HG02798 (cell line): ENCODE data around the gene ASIC5.

Experiments
- ATAC-seq: cut with Tn5 transposase; IDR thresholded peaks from one replicate; pipeline ENCODE4 v1.9.1; 2021; ENCODE audit warnings: mild to moderate bottlenecking; ENCODE audit not compliant: unreplicated experiment, poor library complexity

The ASIC5 gene

GRCh38 chr4:155883895-155884294 lies 17.8 kb upstream of the ASIC5 start:
- ATAC-seq: no peak

GRCh38 chr4:155881555-155881954 lies 15.5 kb upstream of the ASIC5 start:
- peak; percentile 64 for ATAC-seq

GRCh38 chr4:155879767-155880166 lies 13.7 kb upstream of the ASIC5 start:
- no peak for ATAC-seq

- ATAC-seq: no peak
Observed at GRCh38 chr4:155878611-155879010, 12.5 kb upstream of the ASIC5 start.

- no peak for ATAC-seq
Observed at GRCh38 chr4:155877971-155878370, 11.9 kb upstream of the ASIC5 start.

- no peak for ATAC-seq
Observed at GRCh38 chr4:155875878-155876277, 9.8 kb upstream of the ASIC5 start.

GRCh38 chr4:155855897-155856296 lies 10.2 kb downstream of the ASIC5 start:
- ATAC-seq: no peak

GRCh38 chr4:155854582-155855226 lies 11.4 kb downstream of the ASIC5 start:
- ATAC-seq: peak; percentile 41

- no peak for ATAC-seq
Observed at GRCh38 chr4:155853189-155853588, 12.9 kb downstream of the ASIC5 start.

GRCh38 chr4:155849042-155849441 lies 17.0 kb downstream of the ASIC5 start:
- no peak for ATAC-seq

GRCh38 chr4:155846929-155847328 lies 19.1 kb downstream of the ASIC5 start:
- no peak for ATAC-seq

- no peak for ATAC-seq
Observed at GRCh38 chr4:155842080-155842479, 24.0 kb downstream of the ASIC5 start.

- ATAC-seq: peak; percentile 59
Observed at GRCh38 chr4:155837203-155837796, 28.8 kb downstream of the ASIC5 start.

GRCh38 chr4:155832664-155833063 lies 33.4 kb downstream of the ASIC5 start:
- ATAC-seq: no peak

GRCh38 chr4:155828628-155829027 lies 37.4 kb downstream of the ASIC5 start:
- no peak for ATAC-seq

GRCh38 chr4:155822572-155822971 lies 43.5 kb downstream of the ASIC5 start:
- peak; percentile 60 for ATAC-seq

GRCh38 chr4:155820887-155821518 lies 45.1 kb downstream of the ASIC5 start:
- no peak for ATAC-seq

- ATAC-seq: no peak
Observed at GRCh38 chr4:155819066-155819465, 47.0 kb downstream of the ASIC5 start.

GRCh38 chr4:155818639-155819038 lies 47.4 kb downstream of the ASIC5 start:
- no peak for ATAC-seq

GRCh38 chr4:155811083-155811482 lies 55.0 kb downstream of the ASIC5 start:
- ATAC-seq: no peak

- peak; percentile 98 for ATAC-seq
Observed at GRCh38 chr4:155809835-155810234, 56.2 kb downstream of the ASIC5 start.

- ATAC-seq: no peak
Observed at GRCh38 chr4:155807021-155807420, 59.1 kb downstream of the ASIC5 start.
